Kidney glomerular epithelial cell (primary cell): Measurements from ENCODE around the gene PITPNM3.
"Not testable (repeated sequence)": the region's sequence is repeated elsewhere in the genome, so short reads cannot be mapped to it uniquely, and the experiment has no call there.

Source experiments
- DNase-seq: peaks from one replicate; lab custom pipeline; 2025; lab: John Stamatoyannopoulos, UW

Gene PITPNM3

DNA sequence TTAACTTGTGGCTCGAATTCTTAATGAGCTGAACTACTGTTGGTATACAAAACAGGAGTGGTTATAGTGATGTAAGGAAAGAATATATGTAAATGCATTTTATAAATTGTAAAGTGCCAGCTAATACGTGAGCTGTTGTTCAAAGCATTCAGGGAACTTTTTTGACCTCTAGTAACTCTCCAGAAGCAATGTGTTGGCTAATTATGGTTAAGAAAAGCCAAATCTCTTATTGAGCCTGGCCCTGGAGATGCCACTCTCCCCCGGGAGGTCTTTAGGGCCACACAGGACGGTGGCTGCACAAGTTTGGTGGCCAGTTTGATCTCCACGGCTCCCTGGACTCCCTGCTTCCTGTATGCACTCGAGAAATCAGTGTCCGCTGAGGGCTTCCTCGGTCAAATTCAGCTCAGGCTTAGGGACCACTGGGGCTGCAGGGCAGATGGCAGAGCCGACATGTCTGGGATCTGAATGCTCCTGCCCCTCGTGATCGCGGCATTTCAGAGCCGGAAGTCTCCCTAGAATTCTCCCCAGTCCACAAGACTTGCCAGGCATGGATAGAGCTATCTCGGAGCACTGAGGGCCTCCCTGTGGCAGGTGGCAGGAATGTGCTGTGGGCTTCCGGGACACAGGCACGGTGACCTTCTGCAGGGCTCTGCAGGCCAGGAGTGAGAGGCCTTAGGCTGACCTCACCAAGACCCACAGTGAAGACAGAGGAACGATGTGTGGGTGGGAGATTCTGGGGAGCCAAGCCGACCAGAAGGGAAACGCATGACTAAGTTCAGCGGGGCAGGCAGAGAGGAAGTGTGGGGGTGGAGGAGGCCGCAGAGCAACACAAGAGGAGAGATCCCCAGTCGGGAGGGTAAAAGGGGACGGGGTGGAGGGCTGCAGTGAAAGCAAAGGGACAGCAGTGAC is 18.6 kb upstream of the PITPNM3 start:
- DNase-seq = peak; percentile 53

GRCh38 chr17:6573982-6574686 is 17.8 kb upstream of the PITPNM3 start:
- DNase-seq = no peak

DNA sequence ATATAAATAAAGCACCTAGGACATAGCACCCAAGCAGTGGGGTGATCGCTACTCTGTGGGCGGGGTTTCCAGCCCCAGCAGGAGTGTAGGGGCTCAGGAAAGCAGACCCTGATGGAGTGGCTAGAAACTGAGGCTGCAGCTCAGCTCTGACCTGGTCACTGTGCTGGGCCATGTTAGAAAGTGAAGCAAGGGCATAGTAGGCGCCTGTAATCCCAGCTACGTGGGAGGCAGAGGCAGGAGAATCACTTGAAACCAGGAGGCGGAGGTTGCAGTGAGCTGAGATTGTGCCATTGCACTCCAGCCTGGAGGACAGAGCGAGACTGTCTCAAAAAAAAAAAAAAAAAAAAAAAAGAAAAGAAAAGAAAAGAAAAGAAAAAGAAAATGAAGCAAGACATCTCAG is 17.1 kb upstream of the PITPNM3 start:
- not testable (repeated sequence) for DNase-seq

DNA sequence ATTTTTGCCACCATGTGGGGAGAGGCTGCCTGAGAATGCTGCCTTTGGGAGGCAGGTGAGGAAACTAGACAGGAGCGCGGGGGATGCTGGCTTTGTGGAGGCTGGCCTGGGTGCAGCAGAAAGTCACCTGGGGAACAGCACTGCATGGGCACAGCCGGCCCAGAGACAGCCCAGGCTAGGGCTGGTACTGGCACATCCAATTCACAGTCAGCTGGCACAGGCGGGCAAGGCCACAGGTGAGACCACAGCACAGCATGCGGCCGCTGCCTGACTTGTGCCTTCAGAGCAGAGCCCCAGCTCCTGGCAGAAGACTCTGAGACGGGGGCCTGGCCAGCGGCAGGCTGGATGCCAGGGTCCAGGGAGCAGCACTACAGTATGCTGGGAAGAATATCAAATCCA is 16.6 kb upstream of the PITPNM3 start:
- DNase-seq = no peak

DNA sequence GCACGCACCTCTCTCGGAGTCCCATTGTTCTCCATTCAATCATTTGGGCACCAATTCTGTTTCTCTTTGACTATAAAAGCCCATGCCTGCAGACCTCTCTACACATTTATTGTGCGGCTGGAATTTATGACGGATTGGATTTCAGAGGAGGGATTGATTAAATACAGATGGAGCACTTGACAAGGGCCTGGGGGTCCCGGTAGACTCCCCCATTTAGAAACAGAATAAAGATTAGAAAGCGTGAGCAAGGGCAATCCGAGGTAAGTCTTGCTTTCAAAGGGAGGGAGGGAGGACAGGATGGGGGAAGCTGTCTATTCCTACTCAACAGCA is 15.1 kb upstream of the PITPNM3 start:
- no peak for DNase-seq

GRCh38 chr17:6570731-6571451 is 14.5 kb upstream of the PITPNM3 start:
- no peak for DNase-seq

GRCh38 chr17:6569370-6570285 is 13.3 kb upstream of the PITPNM3 start:
- no peak for DNase-seq

DNA sequence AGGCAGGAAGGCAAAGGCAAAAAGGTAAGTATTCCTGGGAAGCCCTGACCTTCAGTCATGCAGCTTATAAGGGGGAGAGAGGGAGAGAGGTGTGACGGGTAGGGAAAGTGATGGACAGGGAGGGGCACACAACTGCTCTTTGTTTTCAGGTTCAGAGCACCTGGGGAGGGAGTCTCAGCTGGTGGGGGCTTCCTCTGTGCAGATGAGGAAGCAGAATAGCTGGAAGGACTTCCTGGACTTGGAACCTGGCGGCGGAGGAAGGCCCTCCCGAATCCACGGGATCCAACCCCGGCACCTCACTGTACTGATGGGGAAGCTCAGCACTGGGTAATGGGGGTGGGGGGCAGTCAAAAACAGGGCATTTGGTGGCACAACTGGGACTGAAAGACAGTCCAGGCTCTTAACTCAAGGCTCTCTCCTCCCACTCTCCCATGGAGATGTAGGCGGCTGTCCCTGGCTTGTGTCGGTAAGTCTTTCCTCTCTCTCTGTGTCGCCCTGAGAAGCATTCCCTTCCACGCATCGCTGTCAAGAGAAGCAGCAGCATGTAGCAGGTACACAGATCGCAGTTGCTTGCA is 11.9 kb upstream of the PITPNM3 start:
- no peak for DNase-seq

- DNase-seq = no peak
These were observed 11.3 kb upstream of the PITPNM3 start for GRCh38 chr17:6567528-6568183.

DNA sequence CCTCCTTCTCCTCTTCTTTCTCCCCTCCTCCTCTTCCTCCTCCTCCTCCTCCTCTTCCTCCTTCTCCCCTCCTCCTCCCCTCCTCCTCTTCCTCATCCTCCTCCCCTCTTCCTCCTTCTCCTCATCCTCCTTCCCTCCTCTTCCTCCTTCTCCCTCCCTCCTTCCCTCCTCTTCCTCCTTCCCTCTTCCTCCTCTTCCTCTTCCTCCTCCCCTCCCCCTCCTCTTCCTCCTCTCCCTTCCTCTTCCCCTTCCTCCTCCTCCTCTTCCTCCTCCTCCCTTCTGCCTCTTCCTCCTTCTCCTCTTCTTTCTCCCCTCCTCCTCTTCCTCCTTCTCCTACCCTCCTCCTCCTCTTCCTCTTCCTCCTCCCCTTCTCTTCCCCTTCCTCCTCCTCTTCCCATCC is 5.1 kb upstream of the PITPNM3 start:
- DNase-seq = no peak

DNA sequence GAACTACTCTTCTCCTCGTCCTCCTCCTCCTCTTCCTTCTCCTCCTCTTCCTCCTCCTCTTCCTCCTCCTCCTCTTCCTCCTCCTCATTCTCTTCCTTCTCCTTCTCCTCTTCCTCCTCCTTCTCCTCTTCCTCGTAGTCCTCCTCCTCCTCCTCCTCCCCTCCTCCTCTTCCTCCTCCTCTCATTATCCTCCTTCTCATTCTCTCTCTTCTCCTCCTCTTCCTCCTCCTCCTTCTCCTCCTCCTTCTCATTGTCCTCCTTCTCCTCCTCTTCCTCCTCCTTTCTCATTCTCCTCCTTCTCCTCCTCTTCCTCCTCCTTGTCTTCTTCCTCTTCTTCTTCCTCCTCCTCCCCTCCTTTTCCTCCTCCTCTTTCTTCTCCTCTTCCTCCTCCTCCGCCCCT is 4.1 kb upstream of the PITPNM3 start:
- DNase-seq = no peak

GRCh38 chr17:6559753-6560215 is 3.4 kb upstream of the PITPNM3 start:
- DNase-seq = no peak

DNA sequence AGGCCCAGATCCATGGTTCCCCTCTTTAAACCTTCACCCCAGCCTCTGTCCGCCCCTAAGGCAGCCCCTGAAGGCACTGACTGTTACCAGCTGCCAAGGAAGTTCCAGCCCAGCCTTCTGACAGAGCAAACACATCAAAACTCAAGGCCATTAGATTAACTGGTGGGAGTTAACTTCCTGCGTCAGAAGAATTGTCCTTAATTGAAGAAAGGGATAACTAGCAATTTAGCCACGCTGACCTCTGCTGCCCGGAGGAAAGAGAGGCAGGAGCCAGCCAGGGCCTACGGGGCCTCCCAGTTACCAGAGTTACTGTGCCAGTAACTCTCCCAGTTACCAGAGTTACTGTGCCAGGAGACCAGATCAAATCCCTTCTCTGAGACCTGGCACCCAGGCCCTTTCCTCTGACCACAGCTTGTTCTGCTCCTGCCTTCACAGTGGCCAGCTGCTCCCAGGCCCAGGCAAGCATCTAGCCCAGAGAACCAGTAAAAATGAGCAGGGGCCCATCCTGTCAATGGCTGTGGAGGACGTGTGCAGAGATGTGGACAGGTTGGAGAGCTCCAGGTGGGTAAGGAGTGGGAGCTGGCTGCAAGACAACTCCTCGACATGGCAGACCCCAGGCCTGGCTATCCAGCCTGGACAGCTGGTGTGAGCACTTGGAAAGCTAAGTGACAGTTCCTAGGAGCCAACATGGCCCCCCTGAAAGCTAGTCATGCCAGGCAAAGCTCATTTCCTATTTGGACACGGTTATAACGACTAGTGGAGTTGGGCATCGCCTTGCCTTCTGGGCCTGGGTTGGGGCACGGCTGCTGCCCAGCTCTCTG is 2.8 kb upstream of the PITPNM3 start:
- DNase-seq = no peak

- no peak for DNase-seq
These were observed 1.9 kb upstream of the PITPNM3 start for GRCh38 chr17:6558276-6558675.

DNA sequence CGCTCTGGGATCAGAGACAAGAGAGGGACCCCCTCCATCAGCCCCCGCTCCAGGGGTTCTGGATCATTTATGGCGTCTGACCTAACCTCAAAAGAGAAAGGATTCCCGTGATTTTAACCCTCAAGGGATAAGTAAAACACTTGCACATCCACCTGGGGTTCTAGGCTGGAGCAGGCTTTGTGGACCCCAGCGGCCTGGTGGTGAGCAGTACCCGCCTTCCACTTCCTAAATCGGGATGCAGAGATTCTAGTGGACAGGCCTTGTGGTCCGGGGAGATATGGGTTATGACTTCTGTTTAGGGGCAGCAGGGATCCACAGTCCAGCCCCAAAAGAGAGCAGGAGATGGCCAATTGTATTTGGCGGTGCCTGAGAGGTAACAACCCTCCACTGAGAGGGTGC is 684 bp upstream of the PITPNM3 start:
- no peak for DNase-seq

GRCh38 chr17:6555331-6556120 is 829 bp downstream of the PITPNM3 start:
- peak; percentile 54 for DNase-seq

DNA sequence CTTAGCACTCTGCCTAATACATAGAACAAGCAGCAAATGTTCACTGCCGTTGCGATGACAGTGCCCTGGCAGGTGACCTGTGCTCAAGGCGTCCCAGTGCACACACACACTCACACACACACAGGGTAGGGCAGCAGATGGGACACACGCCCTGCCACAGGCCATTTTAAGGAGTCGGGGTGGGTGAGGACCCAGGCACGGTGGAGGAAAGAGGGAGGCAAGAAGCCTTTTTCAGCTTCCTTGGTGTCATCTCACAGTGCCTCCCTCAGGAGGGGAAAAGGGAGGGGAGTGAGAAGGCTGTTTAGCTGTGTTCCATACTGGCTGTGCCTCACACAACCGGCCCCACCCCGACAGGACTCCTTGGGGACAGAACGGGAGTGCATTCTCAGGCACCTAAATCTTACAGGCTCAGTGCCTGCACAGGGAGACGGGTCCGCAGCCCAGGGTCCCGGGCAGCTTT is 1.5 kb downstream of the PITPNM3 start:
- DNase-seq = no peak

- no peak for DNase-seq
These were observed 2.0 kb downstream of the PITPNM3 start for GRCh38 chr17:6554342-6554741.
